HPDE6-E6E7 (cell line): ENCODE data around the gene EIF5B.
"Not testable (repeated sequence)": the region's sequence is repeated elsewhere in the genome, so short reads cannot be mapped to it uniquely, and the experiment has no call there.

ENCODE experiments used
- DNase-seq: peaks from one replicate; pipeline ENCODE4 v3.0.0; 2011; ENCODE audit warnings: missing footprints; ENCODE audit errors: extremely low spot score

The EIF5B gene

DNA sequence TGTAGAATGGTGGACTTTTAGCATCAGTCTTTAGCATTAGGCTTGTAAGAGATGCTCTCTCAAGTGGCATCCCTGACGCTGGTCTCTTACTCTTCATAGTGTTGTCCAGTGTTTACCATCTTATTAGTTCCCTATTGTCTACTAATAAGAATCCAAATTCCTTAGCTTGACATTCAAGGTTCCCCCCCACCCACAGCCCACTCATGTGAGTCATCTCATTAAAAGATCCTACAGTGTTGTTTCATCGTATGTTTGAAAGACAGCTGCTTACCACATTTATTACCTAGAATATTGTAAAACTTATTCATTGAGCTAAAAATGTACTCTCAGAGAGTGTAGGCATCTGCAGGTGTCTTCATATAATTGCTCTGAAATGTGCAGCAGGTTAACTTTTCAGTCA, 28.5 kb downstream of the EIF5B start:
- no peak for DNase-seq

GRCh38 chr2:99368854-99369253, 31.7 kb downstream of the EIF5B start:
- DNase-seq: not testable (repeated sequence)

- no peak for DNase-seq
These were observed 36.0 kb downstream of the EIF5B start for GRCh38 chr2:99373144-99373543.

DNA sequence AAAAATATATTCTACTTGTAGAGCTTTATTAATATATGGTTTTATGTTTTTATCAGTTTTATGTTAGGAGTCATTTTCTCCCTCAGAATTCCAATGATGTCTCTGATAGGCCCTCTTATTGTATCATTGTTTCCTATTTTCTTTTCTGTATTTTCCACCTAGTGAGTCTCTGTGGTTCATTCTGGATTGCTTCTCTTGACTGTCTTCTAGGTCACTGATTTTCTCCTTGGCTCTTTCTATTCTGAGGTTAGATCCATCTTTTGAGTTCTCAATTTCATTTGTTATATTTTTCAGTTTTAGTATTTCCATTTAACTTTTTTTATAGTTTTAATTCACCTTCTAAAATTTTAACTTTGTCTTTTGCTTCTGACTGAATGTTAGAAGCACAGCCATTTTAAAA, 37.6 kb downstream of the EIF5B start:
- no peak for DNase-seq

DNA sequence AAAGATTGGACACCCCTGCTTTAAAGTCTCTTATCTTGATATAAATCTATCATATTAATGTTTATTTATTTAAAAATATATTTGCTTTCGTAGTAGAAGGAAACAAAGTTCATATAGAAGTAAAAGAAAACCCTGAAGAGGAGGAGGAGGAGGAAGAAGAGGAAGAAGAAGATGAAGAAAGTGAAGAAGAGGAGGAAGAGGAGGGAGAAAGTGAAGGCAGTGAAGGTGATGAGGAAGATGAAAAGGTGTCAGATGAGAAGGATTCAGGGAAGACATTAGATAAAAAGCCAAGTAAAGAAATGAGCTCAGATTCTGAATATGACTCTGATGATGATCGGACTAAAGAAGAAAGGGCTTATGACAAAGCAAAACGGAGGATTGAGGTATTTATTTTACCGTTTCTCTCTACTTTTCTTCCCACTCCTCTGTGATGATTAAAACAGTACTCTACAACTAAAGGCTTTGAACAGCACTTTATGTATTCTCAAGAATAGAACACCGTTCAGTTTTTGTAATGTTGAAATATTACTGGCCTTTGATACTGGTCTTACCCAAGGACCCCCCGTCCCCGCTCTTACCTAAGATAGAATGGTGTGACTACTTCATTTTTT, 39.2 kb downstream of the EIF5B start:
- no peak for DNase-seq

DNA sequence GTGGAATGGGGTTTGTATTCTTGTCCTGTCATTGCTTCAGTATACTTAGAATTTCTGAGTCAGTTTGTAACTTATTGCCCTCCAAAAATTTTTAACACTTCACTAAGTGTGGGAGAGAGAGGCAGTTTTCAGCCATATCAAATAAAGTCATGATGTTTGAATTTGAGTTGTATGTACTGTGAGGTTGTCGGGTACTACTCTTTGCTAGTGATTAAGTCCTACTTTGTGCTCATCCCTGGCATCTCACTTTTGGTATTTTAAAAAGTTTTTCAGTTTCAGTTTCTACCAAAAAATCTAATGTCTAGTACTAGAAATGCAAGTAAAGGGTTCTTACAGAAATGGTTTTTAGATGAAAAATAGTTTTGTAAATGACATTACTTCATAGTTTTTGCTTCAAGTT, 40.7 kb downstream of the EIF5B start:
- DNase-seq: no peak

- no peak for DNase-seq
These were observed 43.3 kb downstream of the EIF5B start for GRCh38 chr2:99380376-99381010.

DNA sequence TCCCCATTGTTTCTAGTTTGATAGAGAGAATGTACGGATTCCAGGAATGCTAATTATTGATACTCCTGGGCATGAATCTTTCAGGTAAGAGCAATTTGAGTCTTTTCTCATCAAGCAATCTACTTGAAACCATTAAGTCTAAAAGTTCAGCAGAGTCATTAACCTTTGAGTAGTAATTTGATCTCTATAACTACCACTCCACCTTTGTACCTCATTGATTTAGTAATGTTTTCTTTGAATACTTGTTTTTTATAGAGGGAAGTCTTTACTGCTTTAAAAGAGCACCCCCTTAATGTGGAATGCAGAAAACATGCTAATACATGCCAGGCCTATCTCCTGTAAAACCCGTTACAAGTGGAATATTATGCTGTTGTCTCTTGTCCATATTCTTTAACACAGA, 45.0 kb downstream of the EIF5B start:
- DNase-seq: no peak

DNA sequence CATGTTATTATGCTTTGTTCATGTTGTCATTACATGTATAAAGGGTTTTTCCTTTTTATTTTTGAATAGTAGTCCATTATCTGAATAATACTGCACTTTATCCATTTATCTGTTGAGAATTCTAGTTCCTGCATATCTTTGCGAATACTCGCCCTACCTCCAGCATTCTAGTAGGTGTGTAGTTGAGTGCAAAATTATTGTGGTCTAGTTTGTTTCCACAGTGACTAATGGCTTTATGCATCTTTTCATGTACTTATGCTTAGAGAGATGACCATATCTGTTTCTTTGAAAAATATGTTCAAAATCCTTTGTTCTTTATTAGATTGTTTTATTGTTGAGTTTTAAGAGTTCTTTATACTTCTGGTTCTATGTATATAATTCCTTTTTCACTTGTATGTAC, 48.8 kb downstream of the EIF5B start:
- no peak for DNase-seq

DNA sequence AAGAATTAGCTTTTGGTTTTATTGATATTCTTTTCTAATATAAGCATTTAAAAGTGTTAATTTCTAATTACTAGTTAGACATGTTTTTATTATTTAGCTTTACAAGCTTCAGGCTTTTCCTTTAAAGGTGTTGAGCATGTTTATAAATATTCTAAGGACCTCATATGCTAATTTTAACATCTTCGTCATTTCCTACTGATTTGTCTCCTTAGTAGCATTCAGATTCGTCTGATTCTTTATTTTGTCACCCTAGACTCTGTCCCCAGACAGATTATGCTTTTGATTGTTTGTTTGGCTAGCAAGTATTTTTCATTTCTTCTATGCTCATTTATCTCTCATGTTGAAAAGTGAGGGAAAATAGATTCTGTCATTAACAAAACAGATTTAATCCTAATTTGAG, 51.7 kb downstream of the EIF5B start:
- no peak for DNase-seq

- no peak for DNase-seq
These were observed 52.2 kb downstream of the EIF5B start for GRCh38 chr2:99389371-99389770.

- DNase-seq: no peak
These were observed 52.8 kb downstream of the EIF5B start for GRCh38 chr2:99389946-99390345.

DNA sequence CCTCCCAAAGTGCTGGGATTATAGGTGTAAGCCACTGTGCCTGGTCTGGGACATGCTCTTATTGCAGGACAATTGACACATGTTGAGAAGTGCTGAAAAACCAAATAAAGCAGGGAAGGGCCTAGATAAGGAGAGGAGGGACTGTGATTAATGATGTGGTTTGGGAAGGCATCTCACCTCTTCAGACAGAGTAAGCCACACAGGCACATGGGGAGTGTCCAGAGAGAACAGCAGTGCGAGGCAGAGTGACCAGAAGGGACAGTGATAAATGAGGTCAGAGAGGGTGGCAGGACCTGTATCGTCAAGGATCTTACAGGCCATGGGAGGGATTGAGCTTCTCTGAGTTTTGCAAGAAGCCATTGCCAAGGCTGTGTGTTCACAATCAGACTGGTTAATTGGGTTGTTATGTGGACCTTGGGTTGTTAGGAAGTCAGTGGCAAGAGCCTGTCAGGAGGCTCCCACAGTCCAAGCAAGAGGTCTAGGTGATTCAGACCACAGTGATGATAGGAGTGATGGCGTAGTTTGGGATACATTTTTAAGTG, 58.5 kb downstream of the EIF5B start:
- no peak for DNase-seq

- DNase-seq: no peak
These were observed 60.2 kb downstream of the EIF5B start for GRCh38 chr2:99397266-99397920.

GRCh38 chr2:99398303-99398702, 61.1 kb downstream of the EIF5B start:
- DNase-seq: no peak

- no peak for DNase-seq
These were observed 61.9 kb downstream of the EIF5B start for GRCh38 chr2:99399063-99399462.

DNA sequence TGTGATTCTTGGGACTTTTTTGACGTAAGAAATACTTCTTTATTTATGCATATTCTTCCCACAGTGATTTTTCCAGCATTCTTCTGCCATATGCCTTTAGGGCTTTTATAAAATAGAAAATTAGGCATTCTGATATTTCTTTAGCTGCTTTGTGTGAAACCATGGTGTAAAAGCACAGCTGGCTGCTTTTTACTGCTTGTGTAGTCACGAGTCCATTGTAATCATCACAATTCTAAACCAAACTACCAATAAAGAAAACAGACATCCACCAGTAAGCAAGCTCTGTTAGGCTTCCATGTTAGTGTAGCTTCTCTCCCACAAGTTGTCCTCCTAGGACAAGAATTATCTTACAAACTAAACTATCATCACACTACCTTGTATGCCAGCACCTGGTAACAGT, 62.6 kb downstream of the EIF5B start:
- no peak for DNase-seq

DNA sequence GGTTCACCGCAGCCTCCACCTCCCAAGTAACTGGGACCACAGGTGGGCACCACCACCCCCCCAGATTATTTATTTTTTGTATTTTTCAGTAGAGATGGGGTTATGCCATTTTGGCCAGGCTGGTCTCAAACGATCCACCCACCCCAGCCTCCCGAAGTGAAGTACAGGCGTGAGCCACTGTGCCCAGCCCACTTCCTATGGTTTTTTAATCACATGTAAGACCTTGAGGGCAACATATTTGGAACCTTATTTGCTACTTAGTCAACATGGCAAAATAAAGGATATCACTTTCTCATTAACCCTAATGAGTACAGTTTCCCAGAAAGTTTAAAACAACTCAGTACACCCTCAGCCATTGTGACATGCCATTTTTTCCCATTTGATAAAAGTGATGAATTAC, 64.7 kb downstream of the EIF5B start:
- no peak for DNase-seq

DNA sequence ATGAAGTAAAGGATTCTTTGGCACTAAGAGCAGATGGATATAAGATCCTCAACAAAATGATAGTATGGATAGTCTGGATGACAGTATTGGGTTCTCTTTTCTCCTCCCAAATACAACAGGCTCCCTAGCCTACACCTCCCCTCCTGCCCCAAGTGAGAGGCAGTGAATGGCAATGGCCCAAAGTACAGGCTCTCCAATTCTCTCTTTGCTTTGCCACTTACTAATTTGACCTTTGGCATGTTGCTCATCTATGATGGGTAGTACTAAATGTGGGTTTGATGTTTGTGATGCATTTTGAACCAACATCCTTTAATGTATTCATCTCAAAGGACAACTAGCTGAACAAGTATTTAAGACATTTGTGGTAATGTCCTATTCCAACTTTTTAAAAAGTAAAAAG, 65.9 kb downstream of the EIF5B start:
- DNase-seq: no peak

DNA sequence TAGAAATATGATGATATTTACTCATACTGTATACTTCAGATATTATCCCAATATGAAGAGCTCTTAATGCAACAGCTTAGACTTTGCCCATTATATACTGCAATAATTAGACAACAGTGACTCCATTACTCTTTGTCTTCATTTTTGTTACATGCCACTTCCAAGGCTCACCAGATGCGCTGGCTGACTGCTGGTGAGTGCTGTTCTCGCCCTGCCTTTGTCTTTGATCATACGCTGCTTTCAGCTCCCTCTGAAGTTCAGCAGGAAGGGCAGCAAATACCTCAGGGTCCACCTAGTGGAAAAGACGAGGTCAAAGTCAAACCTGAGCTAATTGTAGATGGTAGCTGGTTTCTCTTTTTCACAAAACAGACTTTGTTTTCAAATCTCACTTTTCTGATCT, 66.3 kb downstream of the EIF5B start:
- no peak for DNase-seq

GRCh38 chr2:99404039-99404796, 67.0 kb downstream of the EIF5B start:
- DNase-seq: no peak
